Stimulated activated memory B cell treated with anti-CD40 and anti-IgM and Interleukin-4, amounts not matched to agents 10 μg/mL and 1 μg/mL and 100 μg/mL, for 72 hours (primary cell): ENCODE measurements around the gene CCDC3.

Source experiments
- ATAC-seq: fragments of 150-1000 bp; cut with Tn5 transposase; 2 replicates; pipeline ENCODE4 v1.10.0; 2021
- H3K27ac Mint-ChIP-seq: one replicate; pipeline ENCODE4 v1.8.0; 2022; ENCODE audit warnings: mild to moderate bottlenecking, mixed read lengths
- H3K27me3 Mint-ChIP-seq: one replicate; pipeline ENCODE4 v1.8.0; 2022; ENCODE audit warnings: mixed read lengths
- H3K36me3 Mint-ChIP-seq: one replicate; pipeline ENCODE4 v1.8.0; 2022; ENCODE audit warnings: mixed read lengths
- H3K4me1 Mint-ChIP-seq: one replicate; pipeline ENCODE4 v1.8.0; 2022; ENCODE audit warnings: mixed read lengths
- H3K4me3 Mint-ChIP-seq: one replicate; pipeline ENCODE4 v1.8.0; 2022; ENCODE audit warnings: mild to moderate bottlenecking, moderate library complexity, mixed read lengths
- H3K9me3 Mint-ChIP-seq: one replicate; pipeline ENCODE4 v1.8.0; 2022; ENCODE audit warnings: mixed read lengths

The CCDC3 gene

DNA sequence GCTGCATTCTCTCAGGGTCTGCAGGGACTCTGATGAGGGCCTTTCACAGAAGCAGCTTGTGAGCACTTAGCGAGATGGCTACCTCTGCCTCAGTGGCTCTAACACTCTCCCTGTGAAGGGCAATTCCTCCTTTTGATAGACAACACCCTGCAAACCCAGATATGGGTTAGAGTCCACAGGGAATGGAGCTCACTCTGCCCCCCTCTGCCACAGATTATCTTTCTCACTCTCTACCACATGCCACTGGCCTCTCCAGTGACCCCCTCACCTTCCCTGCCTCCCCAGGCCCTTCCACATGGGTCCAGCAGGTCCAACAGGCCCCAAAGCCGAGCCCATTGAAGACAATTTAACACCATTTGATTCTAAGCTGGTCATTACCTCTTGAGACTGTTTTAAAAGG, 72.1 kb downstream of the CCDC3 start:
- H3K27me3 Mint-ChIP-seq = no peaks in the 10 kb centered on the region
- H3K9me3 Mint-ChIP-seq = peaks cover 9% of the 10 kb centered on the region
- no peaks in the 10 kb centered on the region for H3K36me3 Mint-ChIP-seq
- H3K27ac Mint-ChIP-seq = no peak overlapping the region
- no peaks in the 10 kb centered on the region for H3K4me1 Mint-ChIP-seq
- no peak overlapping the region for H3K4me3 Mint-ChIP-seq
- ATAC-seq = no peak

DNA sequence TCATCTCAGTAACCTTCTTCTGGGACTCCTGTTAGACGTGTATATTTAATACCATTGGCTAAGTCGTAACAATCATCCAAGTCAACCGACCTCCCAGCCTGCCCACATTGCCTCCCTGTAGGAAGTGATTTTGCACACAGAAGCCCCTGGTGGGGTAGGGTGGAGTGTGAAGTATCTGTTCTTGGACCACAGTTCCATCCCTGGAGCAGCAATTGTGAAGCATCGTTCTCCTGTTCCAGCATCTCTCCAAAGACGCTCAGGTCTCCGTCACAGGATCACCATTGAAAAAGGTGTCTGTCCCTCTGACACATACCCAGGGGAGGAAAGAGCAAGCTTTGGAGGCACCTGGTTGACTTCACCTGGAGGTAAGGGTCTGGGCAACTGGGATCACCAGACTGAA, 72.9 kb downstream of the CCDC3 start:
- ATAC-seq = no peak
- H3K4me3 Mint-ChIP-seq = no peak overlapping the region
- peaks cover 9% of the 10 kb centered on the region for H3K9me3 Mint-ChIP-seq
- no peak overlapping the region for H3K27ac Mint-ChIP-seq
- peaks cover 2% of the 10 kb centered on the region for H3K27me3 Mint-ChIP-seq
- H3K36me3 Mint-ChIP-seq = no peaks in the 10 kb centered on the region
- H3K4me1 Mint-ChIP-seq = no peaks in the 10 kb centered on the region

DNA sequence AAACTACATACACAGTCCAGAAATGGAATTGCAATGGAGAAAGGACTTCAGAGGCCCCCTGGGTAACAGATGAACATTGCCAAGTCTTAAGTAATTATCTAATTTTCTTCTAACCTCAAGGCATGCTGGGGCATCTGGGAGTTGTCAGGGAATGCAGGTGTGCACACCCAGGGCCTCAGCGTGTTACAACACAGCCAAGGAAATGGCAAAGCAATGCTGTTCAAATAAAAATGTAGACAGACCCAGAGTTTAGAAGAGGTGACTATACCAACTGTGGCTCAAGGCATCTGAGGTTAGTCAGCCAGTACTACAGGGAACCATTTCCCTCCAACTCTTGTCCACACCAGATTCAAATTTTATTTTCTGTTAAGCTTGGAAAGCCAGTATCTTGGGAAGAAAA, 73.6 kb downstream of the CCDC3 start:
- H3K9me3 Mint-ChIP-seq = peaks cover 9% of the 10 kb centered on the region
- H3K27ac Mint-ChIP-seq = no peak overlapping the region
- H3K36me3 Mint-ChIP-seq = no peaks in the 10 kb centered on the region
- H3K4me1 Mint-ChIP-seq = no peaks in the 10 kb centered on the region
- H3K27me3 Mint-ChIP-seq = peaks cover 8% of the 10 kb centered on the region
- H3K4me3 Mint-ChIP-seq = no peak overlapping the region
- no peak for ATAC-seq

DNA sequence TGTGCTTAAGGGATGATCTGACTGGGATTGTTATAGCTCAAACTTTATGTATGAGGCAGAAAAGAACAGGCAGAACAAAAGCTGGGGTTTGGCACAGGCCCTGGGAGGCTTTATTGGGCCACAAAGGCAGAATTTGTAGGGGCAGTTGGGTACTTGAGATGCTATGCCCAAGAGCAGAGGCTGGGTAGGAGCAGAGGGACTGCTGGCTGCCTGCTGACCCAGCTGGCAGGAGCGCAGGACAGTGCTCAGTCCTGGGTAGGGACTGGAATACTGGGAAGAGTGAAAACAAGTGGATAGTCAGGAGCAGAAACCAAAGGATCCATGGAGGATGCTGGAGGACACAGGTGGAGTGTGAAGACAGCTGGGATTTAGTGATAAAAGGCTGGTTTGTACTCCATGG, 75.7 kb downstream of the CCDC3 start:
- peaks cover 9% of the 10 kb centered on the region for H3K9me3 Mint-ChIP-seq
- H3K36me3 Mint-ChIP-seq = no peaks in the 10 kb centered on the region
- ATAC-seq = no peak
- H3K4me1 Mint-ChIP-seq = no peaks in the 10 kb centered on the region
- H3K4me3 Mint-ChIP-seq = no peak overlapping the region
- H3K27ac Mint-ChIP-seq = no peak overlapping the region
- H3K27me3 Mint-ChIP-seq = peaks cover 19% of the 10 kb centered on the region

DNA sequence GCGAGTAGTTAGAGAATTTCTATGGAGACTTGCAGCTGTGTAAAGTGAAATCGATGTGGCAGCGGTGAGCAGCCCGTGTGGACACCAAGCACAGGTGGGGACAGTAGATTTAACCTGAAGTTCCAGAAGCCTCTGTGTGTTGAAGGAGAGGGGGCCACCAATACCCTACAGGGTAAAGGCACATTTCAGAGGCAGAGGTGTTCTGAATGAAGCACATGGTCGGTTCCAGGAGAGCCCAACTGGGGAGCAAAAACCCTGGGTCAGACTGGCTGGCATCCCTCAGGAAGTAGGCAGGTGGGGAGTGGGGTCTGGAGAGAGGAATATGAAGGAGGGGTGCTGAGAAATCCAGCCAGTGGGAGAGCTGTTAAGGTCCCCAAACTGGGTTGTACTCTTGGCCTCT, 76.6 kb downstream of the CCDC3 start:
- peaks cover 9% of the 10 kb centered on the region for H3K9me3 Mint-ChIP-seq
- no peaks in the 10 kb centered on the region for H3K4me1 Mint-ChIP-seq
- H3K27me3 Mint-ChIP-seq = peaks cover 19% of the 10 kb centered on the region
- H3K36me3 Mint-ChIP-seq = no peaks in the 10 kb centered on the region
- ATAC-seq = no peak
- H3K4me3 Mint-ChIP-seq = no peak overlapping the region
- no peak overlapping the region for H3K27ac Mint-ChIP-seq

DNA sequence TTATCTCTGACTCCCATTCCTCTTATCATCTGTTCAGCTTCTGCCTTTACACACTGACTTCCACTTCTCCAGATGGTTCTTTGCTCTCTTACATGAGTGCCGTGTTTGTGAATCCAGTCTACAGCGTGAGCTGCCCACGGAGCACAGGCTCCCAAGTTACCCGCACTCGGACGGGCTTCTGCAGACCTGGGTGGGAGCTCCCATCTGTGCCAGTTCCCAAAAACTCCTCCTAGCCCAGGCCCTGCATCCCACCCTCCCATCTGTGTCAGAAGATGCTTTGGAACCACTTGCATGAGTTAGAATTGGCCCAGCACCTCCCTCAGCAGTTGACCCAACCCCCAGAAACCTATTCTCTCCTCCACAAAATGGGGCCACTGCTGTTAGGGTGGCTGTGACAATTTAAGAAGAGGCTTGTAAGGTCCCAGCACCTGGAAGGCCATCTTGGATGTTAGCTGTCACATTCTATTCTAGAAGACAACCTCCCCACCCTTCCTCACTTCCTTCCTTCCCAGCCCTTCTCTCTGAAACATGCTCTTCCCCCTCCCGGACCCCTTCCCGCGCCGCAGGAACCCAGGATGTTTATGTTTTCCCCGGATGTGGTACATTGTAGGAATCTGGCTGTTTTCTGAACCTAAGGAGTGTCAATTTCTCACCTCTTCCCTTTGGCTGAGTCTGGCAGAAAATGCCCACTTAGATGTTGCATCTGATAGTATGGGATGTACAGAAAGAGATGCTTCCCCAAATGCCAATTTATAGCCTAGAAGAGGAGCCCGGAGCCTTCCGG, 79.2 kb downstream of the CCDC3 start:
- Mint-ChIP-seq H3K4me1 (no peaks in the 10 kb centered on the region), H3K27me3 (peaks cover 19% of the 10 kb centered on the region), H3K9me3 (peaks cover 9% of the 10 kb centered on the region), H3K4me3 (no peak overlapping the region), H3K36me3 (no peaks in the 10 kb centered on the region), H3K27ac (no peak overlapping the region)
- ATAC-seq = no peak

DNA sequence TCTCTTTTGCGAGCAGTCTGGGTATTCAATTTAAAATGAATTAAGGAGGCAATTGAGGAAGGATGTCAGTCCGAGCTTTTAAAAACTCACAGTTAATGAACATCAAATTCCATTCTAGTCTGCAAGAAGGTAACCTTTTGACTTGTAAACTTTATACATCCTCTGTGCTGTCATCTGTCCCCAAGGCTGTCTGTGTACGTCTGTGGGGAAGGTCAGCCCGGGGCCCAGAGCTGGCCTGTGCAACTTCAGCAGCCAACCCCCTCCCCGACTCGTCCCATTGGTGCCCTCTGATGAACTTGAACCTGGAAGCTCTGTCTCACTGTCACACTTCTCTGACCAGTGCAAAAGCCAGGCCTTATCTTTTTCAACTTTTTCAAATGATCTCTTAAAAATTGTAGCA, 80.3 kb downstream of the CCDC3 start:
- Mint-ChIP-seq H3K36me3 (no peaks in the 10 kb centered on the region), H3K4me3 (no peak overlapping the region), H3K9me3 (peaks cover 3% of the 10 kb centered on the region), H3K4me1 (no peaks in the 10 kb centered on the region), H3K27me3 (peaks cover 19% of the 10 kb centered on the region), H3K27ac (no peak overlapping the region)
- ATAC-seq = no peak

DNA sequence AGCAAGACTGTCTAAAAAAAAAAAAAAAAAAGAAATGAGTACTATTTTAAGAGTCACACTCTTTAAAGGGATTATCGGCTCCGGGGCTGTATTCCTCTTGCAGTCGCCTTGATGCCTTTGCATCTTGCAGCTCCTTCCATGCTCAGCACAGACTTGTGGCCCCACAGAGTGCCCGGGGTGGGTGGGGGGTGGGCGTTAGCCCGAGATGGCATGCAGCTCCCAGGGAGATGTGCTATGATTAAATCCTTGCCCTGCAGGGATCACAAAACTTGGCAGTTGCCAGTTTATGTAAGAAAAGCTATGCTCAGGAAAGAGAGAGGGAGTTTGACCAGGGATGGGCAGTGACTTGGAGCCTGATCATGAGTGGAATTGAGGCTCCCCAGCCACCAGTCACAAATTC, 81.9 kb downstream of the CCDC3 start:
- no peaks in the 10 kb centered on the region for H3K4me1 Mint-ChIP-seq
- no peak for ATAC-seq
- no peak overlapping the region for H3K4me3 Mint-ChIP-seq
- H3K9me3 Mint-ChIP-seq = no peaks in the 10 kb centered on the region
- H3K27ac Mint-ChIP-seq = no peak overlapping the region
- peaks cover 25% of the 10 kb centered on the region for H3K27me3 Mint-ChIP-seq
- no peaks in the 10 kb centered on the region for H3K36me3 Mint-ChIP-seq

DNA sequence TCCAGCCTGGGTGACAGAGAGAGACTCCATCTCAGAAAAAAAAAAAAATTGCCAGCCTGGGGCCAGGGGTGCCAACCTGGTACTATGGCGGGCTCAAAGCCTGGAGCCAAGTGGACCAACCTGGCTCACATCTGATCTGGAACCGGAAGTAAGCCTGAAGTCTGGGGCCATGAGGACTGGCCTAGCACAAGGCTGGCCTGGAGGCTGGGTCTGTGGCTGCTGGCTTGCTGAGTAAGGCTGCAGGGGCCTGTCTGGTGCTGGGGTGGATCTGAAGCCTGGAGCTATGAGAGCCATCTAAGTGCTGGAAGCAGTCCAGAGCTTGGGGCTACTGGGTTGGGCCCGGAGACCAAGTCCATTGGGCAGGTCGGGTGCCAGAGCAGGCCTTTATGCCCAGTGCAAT, 84.9 kb downstream of the CCDC3 start:
- Mint-ChIP-seq H3K36me3 (no peaks in the 10 kb centered on the region), H3K27ac (no peak overlapping the region), H3K27me3 (peaks cover 31% of the 10 kb centered on the region), H3K4me3 (no peak overlapping the region), H3K4me1 (no peaks in the 10 kb centered on the region), H3K9me3 (peaks cover 8% of the 10 kb centered on the region)
- ATAC-seq = no peak

DNA sequence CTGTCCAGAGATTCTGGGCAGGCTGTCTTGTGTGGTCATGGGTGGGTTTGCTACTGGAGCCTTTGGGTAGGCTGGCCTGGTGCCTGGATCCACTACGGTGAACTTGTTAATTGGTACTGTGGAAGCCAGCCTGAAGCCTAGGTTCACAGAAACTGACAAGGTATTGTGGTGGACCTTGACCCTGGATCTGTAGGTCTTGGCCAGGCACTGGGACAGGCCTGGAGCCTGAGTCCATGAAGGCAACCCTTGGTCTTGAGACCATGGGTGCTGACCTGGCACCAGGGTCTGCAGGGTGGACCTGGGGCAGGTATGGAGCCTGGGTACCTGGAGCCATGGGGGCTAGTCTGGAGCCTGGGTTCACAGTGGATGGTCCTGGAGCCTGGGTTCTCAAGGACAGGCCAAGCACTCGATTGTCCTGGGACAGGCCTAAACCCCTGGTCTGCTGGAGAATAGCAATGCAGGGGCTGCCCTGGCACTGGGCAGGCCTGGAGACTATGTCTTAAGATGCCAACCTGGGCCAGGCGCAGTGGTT, 85.8 kb downstream of the CCDC3 start:
- Mint-ChIP-seq H3K27ac (no peak overlapping the region), H3K4me3 (no peak overlapping the region), H3K4me1 (no peaks in the 10 kb centered on the region), H3K9me3 (peaks cover 8% of the 10 kb centered on the region), H3K27me3 (peaks cover 31% of the 10 kb centered on the region), H3K36me3 (no peaks in the 10 kb centered on the region)
- no peak for ATAC-seq

DNA sequence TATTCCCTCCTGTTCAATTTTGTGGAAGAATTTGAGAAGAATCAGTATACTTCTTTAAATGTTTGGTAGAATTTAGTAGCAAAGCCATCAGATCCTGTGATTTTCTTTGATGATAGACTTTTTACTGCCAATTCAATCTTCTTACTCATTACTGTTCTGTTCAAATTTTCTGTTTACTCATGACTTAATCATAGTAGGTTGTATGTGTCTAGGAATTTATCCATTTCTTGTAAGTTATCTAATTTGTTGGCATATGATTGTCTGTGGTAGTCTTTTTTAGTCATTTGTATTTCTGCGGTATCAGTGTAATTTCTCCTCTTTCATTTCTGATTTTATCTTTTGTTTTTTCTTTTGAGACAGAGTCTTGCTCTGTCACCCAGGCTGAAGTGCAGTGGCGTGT, 87.4 kb downstream of the CCDC3 start:
- H3K9me3 Mint-ChIP-seq = peaks cover 8% of the 10 kb centered on the region
- H3K4me1 Mint-ChIP-seq = no peaks in the 10 kb centered on the region
- no peak overlapping the region for H3K27ac Mint-ChIP-seq
- H3K27me3 Mint-ChIP-seq = peaks cover 31% of the 10 kb centered on the region
- H3K36me3 Mint-ChIP-seq = no peaks in the 10 kb centered on the region
- H3K4me3 Mint-ChIP-seq = no peak overlapping the region
- no peak for ATAC-seq

DNA sequence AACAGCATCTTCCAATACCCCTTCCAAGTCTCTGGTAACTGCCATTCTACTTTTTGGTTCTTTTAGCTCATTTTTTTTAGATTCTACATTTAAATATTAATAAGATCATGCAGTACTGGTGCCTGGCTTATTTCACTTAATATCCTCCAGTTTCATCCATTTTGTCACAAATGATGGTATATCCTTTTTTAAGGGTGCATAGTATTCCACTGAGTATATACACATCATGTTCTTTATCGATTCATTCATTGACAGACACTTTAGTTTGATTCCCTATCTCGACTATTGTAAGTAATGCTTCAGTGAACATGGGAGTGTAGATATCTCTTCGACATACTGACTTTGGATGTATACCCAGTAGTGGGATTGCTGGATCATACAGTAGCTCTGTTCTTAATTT, 89.7 kb downstream of the CCDC3 start:
- Mint-ChIP-seq H3K4me1 (no peaks in the 10 kb centered on the region), H3K9me3 (peaks cover 8% of the 10 kb centered on the region), H3K27ac (no peak overlapping the region), H3K36me3 (no peaks in the 10 kb centered on the region), H3K27me3 (peaks cover 31% of the 10 kb centered on the region), H3K4me3 (no peak overlapping the region)
- no peak for ATAC-seq

DNA sequence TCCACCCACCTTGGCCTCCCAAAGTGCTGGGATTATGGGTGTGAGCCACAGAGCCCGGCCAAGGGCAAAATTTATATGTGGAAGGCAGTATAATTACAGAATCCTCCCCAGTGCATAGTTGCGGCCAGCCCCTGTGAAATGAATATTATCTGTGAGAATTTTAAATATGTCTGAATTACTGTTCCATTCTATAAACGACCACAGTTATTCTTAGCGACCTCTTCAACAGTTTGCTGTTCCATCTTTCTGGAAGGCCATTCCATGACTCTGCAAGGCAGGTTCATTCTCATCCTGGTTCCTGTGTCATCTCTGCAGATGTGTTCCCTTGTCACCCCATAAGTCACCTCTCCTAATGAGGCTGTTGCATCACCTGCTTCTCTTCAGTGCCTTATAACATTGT, 90.7 kb downstream of the CCDC3 start:
- no peak for ATAC-seq
- Mint-ChIP-seq H3K27ac (no peak overlapping the region), H3K36me3 (no peaks in the 10 kb centered on the region), H3K4me3 (no peak overlapping the region), H3K27me3 (peaks cover 36% of the 10 kb centered on the region), H3K4me1 (no peaks in the 10 kb centered on the region), H3K9me3 (peaks cover 8% of the 10 kb centered on the region)

DNA sequence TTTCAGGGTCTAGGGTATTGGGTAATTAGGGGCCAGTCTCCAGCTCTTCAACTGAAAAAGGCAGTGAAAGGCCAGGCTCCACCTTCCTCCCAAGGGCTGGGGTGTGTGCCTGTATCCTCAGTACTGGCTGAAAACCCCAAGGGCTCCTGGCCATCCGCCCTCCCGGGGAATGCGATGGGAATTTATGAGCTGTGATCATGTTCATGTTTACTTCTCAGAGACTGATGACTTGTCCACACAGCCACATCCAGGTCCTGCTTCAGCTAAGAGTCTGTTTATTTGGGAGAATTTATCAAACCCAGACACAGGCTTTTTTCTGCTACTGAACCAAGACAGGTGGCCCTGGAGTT, 91.7 kb downstream of the CCDC3 start:
- H3K9me3 Mint-ChIP-seq = peaks cover 8% of the 10 kb centered on the region
- ATAC-seq = no peak
- H3K36me3 Mint-ChIP-seq = no peaks in the 10 kb centered on the region
- no peak overlapping the region for H3K27ac Mint-ChIP-seq
- peaks cover 39% of the 10 kb centered on the region for H3K27me3 Mint-ChIP-seq
- no peaks in the 10 kb centered on the region for H3K4me1 Mint-ChIP-seq
- no peak overlapping the region for H3K4me3 Mint-ChIP-seq

DNA sequence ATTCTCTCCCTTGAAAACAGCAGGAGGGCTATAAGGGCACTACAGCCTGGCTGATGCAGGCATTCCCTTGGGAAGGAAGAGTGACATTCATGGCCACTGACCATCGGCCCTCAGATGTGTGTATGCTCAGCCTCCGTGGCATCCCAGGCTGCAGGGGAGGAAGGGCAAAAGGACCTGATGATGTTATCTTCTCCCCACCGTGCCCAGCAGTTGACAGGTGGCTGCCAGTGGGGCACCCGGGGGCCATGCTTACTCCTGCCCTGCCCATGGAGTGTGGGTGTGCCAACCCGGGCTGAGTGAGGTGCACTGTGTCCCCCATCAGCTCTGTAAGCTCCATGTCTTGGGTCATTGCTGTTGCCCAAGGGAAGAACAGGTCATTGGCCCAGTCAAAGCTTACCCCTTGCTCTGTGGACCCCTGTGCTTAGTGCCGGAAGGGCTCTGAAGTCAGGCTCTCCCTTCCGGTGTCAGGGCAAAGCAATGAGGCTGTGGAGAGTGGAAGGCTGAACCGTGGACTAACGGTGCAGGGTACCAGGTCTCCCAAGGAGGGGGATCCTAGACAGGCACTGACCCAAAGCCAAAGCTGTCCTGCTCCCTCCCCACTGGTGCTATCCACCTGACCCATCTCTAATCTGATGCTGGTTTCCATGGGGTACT, 92.2 kb downstream of the CCDC3 start:
- Mint-ChIP-seq H3K4me1 (no peaks in the 10 kb centered on the region), H3K27me3 (peaks cover 34% of the 10 kb centered on the region), H3K27ac (no peak overlapping the region), H3K9me3 (peaks cover 8% of the 10 kb centered on the region), H3K4me3 (no peak overlapping the region), H3K36me3 (no peaks in the 10 kb centered on the region)
- ATAC-seq = peak; percentile 56

DNA sequence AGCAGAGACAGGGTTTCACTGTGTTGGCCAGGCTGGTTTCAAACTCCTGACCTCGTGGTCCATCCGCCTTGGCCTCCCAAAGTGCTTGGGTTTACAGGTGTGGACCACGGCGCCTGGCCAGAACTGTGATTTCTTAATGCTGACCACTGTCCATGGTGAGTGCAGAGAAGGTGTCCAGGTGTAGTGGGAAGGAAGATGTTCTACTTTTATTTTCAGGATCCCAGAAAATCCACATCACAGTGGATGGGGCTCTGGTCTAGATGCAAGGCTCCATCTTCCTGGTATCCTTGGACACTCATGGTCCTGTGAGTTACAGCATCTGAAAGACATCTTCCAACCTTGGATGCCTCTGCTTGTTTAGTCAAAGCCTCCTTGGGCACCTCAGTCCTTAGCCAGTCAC, 92.7 kb downstream of the CCDC3 start:
- Mint-ChIP-seq H3K27ac (no peak overlapping the region), H3K4me1 (no peaks in the 10 kb centered on the region), H3K9me3 (peaks cover 8% of the 10 kb centered on the region), H3K36me3 (no peaks in the 10 kb centered on the region), H3K27me3 (peaks cover 31% of the 10 kb centered on the region), H3K4me3 (no peak overlapping the region)
- no peak for ATAC-seq
